CD14-positive monocyte (primary cell): ENCODE data around the gene CDC34. TPM values are rescaled to one million over a fixed set of nuclear protein-coding genes. Genes with fewer than 3 reads are reported as not detected.

Experiments
- DNase-seq, 3 donors: peaks; one replicate each; pipeline ENCODE4 v3.0.0-alpha.2; 2011 to 2022
- H2AFZ ChIP-seq: 2 replicates; pipeline ENCODE4 v1.6.0; 2012; ENCODE audit warnings: mild to moderate bottlenecking, low read depth, low read length, inconsistent platforms; ENCODE audit not compliant: insufficient read depth, poor library complexity, severe bottlenecking
- H3K27ac ChIP-seq, 2 donors: 1 replicate in 1 of 2; 2 replicates in 1 of 2; pipeline ENCODE4 v1.5.1; 2012 to 2013; ENCODE audit warnings: low read length in 2 of 2, control low read depth in 1 of 2, inconsistent platforms in 1 of 2, low read depth in 1 of 2, mild to moderate bottlenecking in 1 of 2
- H3K27me3 ChIP-seq, 2 donors: one replicate each; pipeline versions ENCODE4 v1.6.0 to v1.6.1; 2011 to 2013; ENCODE audit warnings: low read length in 2 of 2; ENCODE audit not compliant: control insufficient read depth in 2 of 2, insufficient read depth in 2 of 2
- H3K36me3 ChIP-seq, 2 donors: replicated peaks in 1 of 2; 1 replicate in 1 of 2; 2 replicates in 1 of 2; pipeline versions ENCODE4 v1.5.1 to v1.6.1; 2012 to 2013; ENCODE audit warnings: low read length in 2 of 2, control low read depth in 1 of 2, inconsistent platforms in 1 of 2, mild to moderate bottlenecking in 1 of 2; ENCODE audit not compliant: insufficient read depth in 2 of 2, control insufficient read depth in 1 of 2
- H3K4me1 ChIP-seq, 2 donors: 1 replicate in 1 of 2; 2 replicates in 1 of 2; pipeline versions ENCODE4 v1.5.1 to v1.6.1; 2012 to 2013; ENCODE audit warnings: low read length in 2 of 2, control low read depth in 1 of 2, inconsistent platforms in 1 of 2, mild to moderate bottlenecking in 1 of 2, moderate library complexity in 1 of 2; ENCODE audit not compliant: insufficient read depth in 2 of 2, control insufficient read depth in 1 of 2
- H3K4me2 ChIP-seq: replicated peaks from 2 replicates; pipeline ENCODE3; 2012; ENCODE audit warnings: low read length, moderate library complexity, mild to moderate bottlenecking; ENCODE audit not compliant: poor library complexity, severe bottlenecking; ENCODE audit errors: extremely low read depth
- H3K4me3 ChIP-seq, 3 experiments: fragments of 200-600 bp in 1 of 3; sonication (generic) in 1 of 3; replicated peaks in 1 of 3; 1 replicate in 2 of 3; 2 replicates in 1 of 3; pipeline ENCODE4 v1.5.1; 2011 to 2013; ENCODE audit warnings: low read length in 3 of 3, mild to moderate bottlenecking in 3 of 3, control low read depth in 2 of 3, low read depth in 2 of 3, inconsistent platforms in 1 of 3, moderate library complexity in 1 of 3
- H3K79me2 ChIP-seq: 2 replicates; pipeline ENCODE4 v1.6.0; 2012; ENCODE audit warnings: mild to moderate bottlenecking, control low read depth, inconsistent platforms, low read length, moderate library complexity; ENCODE audit not compliant: insufficient read depth
- H3K9ac ChIP-seq: 2 replicates; pipeline ENCODE4 v1.6.0; 2017; ENCODE audit warnings: low read length, mild to moderate bottlenecking; ENCODE audit not compliant: insufficient read depth, poor library complexity, severe bottlenecking
- H3K9me3 ChIP-seq, 2 donors: replicated peaks in 1 of 2; 1 replicate in 1 of 2; 2 replicates in 1 of 2; pipeline versions ENCODE4 v1.5.1 to v1.6.1; 2012 to 2013; ENCODE audit warnings: low read length in 2 of 2, control low read depth in 1 of 2; ENCODE audit not compliant: control insufficient read depth in 1 of 2, insufficient read depth in 1 of 2
- H4K20me1 ChIP-seq: 2 replicates; pipeline ENCODE4 v1.6.0; 2012; ENCODE audit warnings: mild to moderate bottlenecking, low read length, control low read depth, moderate library complexity; ENCODE audit not compliant: insufficient read depth
- H3K27ac Mint-ChIP-seq, 7 donors: one replicate each; pipeline ENCODE4 v1.8.0; 2020; ENCODE audit warnings: mild to moderate bottlenecking in 7 of 7, mixed read lengths in 7 of 7, moderate library complexity in 6 of 7, inconsistent platforms in 2 of 7
- H3K27me3 Mint-ChIP-seq, 3 donors: one replicate each; pipeline ENCODE4 v1.8.0; 2021 to 2022; ENCODE audit warnings: low read depth in 3 of 3, mild to moderate bottlenecking in 3 of 3, mixed read lengths in 3 of 3, moderate library complexity in 3 of 3, inconsistent platforms in 1 of 3
- H3K36me3 Mint-ChIP-seq, 2 donors: one replicate each; pipeline ENCODE4 v1.8.0; 2020; ENCODE audit warnings: mixed read lengths in 2 of 2, inconsistent platforms in 1 of 2, mild to moderate bottlenecking in 1 of 2
- H3K4me1 Mint-ChIP-seq: one replicate; pipeline ENCODE4 v1.8.0; 2020; ENCODE audit warnings: mild to moderate bottlenecking, mixed read lengths
- H3K4me3 Mint-ChIP-seq, 2 donors: one replicate each; pipeline ENCODE4 v1.8.0; 2020; ENCODE audit warnings: mild to moderate bottlenecking in 2 of 2, mixed read lengths in 2 of 2, moderate library complexity in 1 of 2
- H3K9me3 Mint-ChIP-seq, 7 donors: one replicate each; pipeline ENCODE4 v1.8.0; 2020 to 2022; ENCODE audit warnings: mixed read lengths in 7 of 7, mild to moderate bottlenecking in 6 of 7, moderate library complexity in 6 of 7, inconsistent platforms in 2 of 7
- WGBS: methylation state at CpG from one replicate; pipeline ENCODE4 v1.1.5; 2013; ENCODE audit warnings: missing lambda C conversion rate; ENCODE audit not compliant: insufficient coverage; 5-methylcytosine and 5-hydroxymethylcytosine counted together
- intact Hi-C, 2 donors: fragments of 100-400 bp; cut with micrococcal nuclease; formaldehyde crosslinking; loops; one replicate each; pipeline versions ENCODE4 v1.15.0 to v1.15.1; 2023
- polyA plus RNA-seq, 3 donors: library from polyadenylated mRNA; depleted of rRNA in 1 of 3; unstranded in 2 of 3; stranded (reverse) in 1 of 3; fragments of 300-500 nt in 2 of 3; fragments of >200 nt in 1 of 3; fragmentation: Illumina TruSeq in 2 of 3; gene quantifications; 1 replicate in 2 of 3; 2 replicates in 1 of 3; pipeline ENCODE4 v1.2.3, GENCODE V29; 2012 to 2021
- TF ChIP-seq, protein P1 (sequence below): fragments of 200-600 bp; IDR thresholded peaks from one replicate; pipeline ENCODE4 v1.8.0; 2022; ENCODE audit warnings: antibody characterized with exemption, mild to moderate bottlenecking

The CDC34 gene
- polyA plus RNA-seq, 3 donors, result 25.2 to 49.2 (median 43.0) TPM

DNA sequence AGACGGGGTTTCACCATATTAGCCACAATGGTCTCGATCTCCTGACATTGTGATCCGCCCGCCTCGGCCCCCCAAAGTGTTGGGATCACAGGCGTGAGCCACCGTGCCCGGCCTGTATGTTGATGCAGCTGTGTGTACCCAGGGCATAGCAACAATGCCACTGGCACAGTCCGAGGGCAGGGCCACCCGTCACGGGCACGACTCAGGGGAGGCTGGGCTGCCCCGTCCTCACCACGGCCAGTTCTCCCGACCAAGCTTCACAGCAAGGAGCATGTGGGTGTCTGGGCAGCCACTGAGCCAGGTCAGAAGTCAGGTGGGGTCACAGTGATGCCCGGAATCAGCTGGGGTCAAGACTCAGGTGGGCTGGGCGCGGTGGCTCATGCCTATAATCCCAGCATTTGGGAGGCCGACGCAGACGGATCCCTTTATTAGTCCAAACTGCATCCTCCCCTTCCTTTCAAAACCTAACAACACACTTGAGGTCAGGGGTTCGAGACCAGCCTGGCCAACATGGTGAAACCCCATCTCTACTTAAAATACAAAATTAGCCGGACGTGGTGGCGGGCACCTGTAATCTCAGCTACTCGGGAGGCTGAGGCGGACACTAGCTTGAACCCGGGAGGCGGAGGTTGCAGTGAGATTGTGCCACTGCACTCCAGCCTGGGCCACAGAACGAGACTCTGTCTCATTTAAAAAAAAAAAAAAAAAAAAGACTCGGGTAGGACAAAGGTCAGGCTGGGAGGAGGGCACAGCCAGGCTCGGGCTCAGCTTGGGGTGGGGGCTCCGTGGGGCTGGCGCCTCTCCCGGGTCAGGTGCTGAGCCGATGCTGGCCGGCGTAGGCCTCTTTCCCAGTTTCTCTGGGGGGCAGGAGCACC is 1.2 kb upstream of the CDC34 start:
- peaks cover 24 to 27% of the 10 kb centered on the region in 2 donors for H3K4me1 ChIP-seq
- peak overlapping the region; percentile 87 for H3K4me2 ChIP-seq
- H3K4me1 Mint-ChIP-seq, result peaks cover 23% of the 10 kb centered on the region
- peak overlapping the region; percentile 82 for H3K9ac ChIP-seq
- H3K27ac ChIP-seq, result peak overlapping the region in 1 of 2 donors; percentile 82
- peaks cover 36% of the 10 kb centered on the region for H3K79me2 ChIP-seq
- peak overlapping the region; percentile 92 for H2AFZ ChIP-seq
- peaks cover 2 to 6% of the 10 kb centered on the region in 2 donors for H3K36me3 Mint-ChIP-seq
- peaks cover 1 to 2% of the 10 kb centered on the region in 2 donors for H3K36me3 ChIP-seq
- peak overlapping the region; percentile 80 to 84 for H3K4me3 Mint-ChIP-seq
- WGBS, result 74% methylated on average over 37 of the region's 38 CpGs
- TF ChIP-seq, protein P1, sequence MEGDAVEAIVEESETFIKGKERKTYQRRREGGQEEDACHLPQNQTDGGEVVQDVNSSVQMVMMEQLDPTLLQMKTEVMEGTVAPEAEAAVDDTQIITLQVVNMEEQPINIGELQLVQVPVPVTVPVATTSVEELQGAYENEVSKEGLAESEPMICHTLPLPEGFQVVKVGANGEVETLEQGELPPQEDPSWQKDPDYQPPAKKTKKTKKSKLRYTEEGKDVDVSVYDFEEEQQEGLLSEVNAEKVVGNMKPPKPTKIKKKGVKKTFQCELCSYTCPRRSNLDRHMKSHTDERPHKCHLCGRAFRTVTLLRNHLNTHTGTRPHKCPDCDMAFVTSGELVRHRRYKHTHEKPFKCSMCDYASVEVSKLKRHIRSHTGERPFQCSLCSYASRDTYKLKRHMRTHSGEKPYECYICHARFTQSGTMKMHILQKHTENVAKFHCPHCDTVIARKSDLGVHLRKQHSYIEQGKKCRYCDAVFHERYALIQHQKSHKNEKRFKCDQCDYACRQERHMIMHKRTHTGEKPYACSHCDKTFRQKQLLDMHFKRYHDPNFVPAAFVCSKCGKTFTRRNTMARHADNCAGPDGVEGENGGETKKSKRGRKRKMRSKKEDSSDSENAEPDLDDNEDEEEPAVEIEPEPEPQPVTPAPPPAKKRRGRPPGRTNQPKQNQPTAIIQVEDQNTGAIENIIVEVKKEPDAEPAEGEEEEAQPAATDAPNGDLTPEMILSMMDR, result no peak
- H4K20me1 ChIP-seq, result peaks cover 34% of the 10 kb centered on the region
- intact Hi-C loops, result loop anchor here (1.0 to 10.0 kb wide), 3 partner anchors 23 to 104 kb away; partner anchors contain the start of genes BSG (in 1 of the 2), FGF22 (in 1 of the 2), POLRMT (in 1 of the 2) and TPGS1 (in 1 of the 2)
- peaks cover 0 to 2% of the 10 kb centered on the region in 2 donors for H3K27me3 ChIP-seq
- H3K27me3 Mint-ChIP-seq, result peaks cover 3 to 10% (median 4%) of the 10 kb centered on the region in 3 donors
- H3K9me3 Mint-ChIP-seq, result peaks cover 0 to 6% (median 3%) of the 10 kb centered on the region in 7 donors
- no peaks in the 10 kb centered on the region for H3K9me3 ChIP-seq
- DNase-seq, result no peak
- H3K4me3 ChIP-seq, result peak overlapping the region; percentile 53 to 91 (median 77)
- peak overlapping the region in 6 of 7 donors; percentile 38 to 89 (median 67) for H3K27ac Mint-ChIP-seq

DNA sequence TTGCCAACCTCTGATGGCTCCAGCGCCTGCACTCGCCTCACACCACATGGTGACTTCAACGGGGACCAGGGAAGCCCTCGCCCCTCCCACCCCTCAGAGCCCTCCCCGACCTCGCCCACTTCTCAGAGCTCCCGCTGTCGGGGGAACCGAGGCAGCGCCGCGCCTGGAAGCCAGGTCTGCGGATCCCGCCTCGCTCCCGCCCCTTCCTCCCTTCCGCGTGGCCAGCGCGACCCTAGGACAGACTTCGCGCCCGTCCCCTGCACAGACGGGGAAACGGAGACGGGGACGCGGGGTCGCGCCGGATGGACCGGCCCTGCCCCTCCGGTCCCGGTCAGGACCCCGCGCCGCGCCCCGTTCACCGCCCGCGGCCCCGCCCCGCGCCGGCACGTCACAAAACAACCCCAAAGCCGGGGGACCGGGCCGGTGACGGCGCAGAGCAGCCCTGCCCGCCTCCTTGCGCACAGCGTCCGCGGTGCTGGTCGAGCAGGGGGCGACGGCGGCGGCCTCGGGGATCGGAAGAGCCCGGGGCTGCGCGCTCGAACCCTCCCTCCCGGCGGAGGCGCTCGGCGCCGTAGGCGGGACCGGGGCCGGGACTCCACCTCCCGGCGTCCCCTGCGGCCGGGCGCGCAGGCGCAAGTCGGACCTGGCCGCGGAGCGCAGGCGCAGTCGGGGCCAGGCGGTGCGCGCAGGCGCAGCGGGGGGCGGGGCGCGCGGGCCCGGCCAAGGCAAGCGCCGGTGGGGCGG is 379 bp upstream of the CDC34 start:
- Mint-ChIP-seq H3K27me3 (peaks cover under 1 to 4% (median 2%) of the 10 kb centered on the region in 3 donors), H3K9me3 (peaks cover 0 to 6% (median 3%) of the 10 kb centered on the region in 7 donors), H3K36me3 (peaks cover 5 to 8% of the 10 kb centered on the region in 2 donors), H3K4me3 (peak overlapping the region; percentile 80 to 84), H3K27ac (peak overlapping the region in 5 of 7 donors; percentile 45 to 89 (median 67)), H3K4me1 (peaks cover 23% of the 10 kb centered on the region)
- TF ChIP-seq, protein P1, result no peak
- Histone ChIP-seq H3K4me1 (peaks cover 24 to 27% of the 10 kb centered on the region in 2 donors), H4K20me1 (peaks cover 42% of the 10 kb centered on the region), H3K79me2 (peaks cover 41% of the 10 kb centered on the region), H3K36me3 (peaks cover 9 to 10% of the 10 kb centered on the region in 2 donors), H2AFZ (peak overlapping the region; percentile 92), H3K27me3 (peaks cover 0 to 1% of the 10 kb centered on the region in 2 donors), H3K4me3 (peak overlapping the region; percentile 53 to 91 (median 77)), H3K27ac (peak overlapping the region in 1 of 2 donors; percentile 82), H3K4me2 (peak overlapping the region; percentile 91), H3K9me3 (no peaks in the 10 kb centered on the region), H3K9ac (peak overlapping the region; percentile 82)
- 0% methylated on average over 100 of the region's 103 CpGs for WGBS
- DNase-seq, result peak; percentile 70 to 77 (median 75)
- intact Hi-C loops, result loop anchor here (1.0 to 10.0 kb wide), 3 partner anchors 24 to 104 kb away; partner anchors contain the start of genes BSG (in 1 of the 2), FGF22 (in 1 of the 2), POLRMT (in 1 of the 2) and TPGS1 (in 1 of the 2)
